Measurements from ENCODE around the gene CACNA1C.

CACNA1C gene

DNA sequence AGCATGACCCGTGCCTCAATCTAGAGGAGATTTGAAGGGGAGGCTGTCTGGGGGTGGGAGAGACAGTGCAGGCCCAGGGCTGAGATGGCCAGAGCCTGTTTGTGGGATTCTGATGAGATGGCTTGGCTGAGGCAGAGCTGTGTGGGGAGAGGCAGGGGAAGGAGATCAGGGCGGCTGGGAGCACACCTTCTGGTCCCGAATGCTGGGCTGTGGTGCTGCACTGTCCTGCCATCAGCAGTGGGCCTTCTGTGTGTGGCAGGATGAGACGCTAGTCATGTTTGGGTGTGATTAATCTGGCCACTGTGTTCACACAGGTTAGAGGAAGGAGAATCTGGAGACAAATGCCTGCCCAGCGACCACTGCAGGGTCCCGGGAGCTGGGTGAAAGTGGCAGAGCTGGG is 300.9 kb downstream of the CACNA1C start:
- TF ChIP-seq, protein P1, sequence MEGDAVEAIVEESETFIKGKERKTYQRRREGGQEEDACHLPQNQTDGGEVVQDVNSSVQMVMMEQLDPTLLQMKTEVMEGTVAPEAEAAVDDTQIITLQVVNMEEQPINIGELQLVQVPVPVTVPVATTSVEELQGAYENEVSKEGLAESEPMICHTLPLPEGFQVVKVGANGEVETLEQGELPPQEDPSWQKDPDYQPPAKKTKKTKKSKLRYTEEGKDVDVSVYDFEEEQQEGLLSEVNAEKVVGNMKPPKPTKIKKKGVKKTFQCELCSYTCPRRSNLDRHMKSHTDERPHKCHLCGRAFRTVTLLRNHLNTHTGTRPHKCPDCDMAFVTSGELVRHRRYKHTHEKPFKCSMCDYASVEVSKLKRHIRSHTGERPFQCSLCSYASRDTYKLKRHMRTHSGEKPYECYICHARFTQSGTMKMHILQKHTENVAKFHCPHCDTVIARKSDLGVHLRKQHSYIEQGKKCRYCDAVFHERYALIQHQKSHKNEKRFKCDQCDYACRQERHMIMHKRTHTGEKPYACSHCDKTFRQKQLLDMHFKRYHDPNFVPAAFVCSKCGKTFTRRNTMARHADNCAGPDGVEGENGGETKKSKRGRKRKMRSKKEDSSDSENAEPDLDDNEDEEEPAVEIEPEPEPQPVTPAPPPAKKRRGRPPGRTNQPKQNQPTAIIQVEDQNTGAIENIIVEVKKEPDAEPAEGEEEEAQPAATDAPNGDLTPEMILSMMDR (IDR thresholded peaks at IDR 0.05; ENCODE audit: low read depth, low read length): no peak
- no peak overlapping the region for H3K4me3 ChIP-seq (ENCODE audit: low read depth, low read length)

DNA sequence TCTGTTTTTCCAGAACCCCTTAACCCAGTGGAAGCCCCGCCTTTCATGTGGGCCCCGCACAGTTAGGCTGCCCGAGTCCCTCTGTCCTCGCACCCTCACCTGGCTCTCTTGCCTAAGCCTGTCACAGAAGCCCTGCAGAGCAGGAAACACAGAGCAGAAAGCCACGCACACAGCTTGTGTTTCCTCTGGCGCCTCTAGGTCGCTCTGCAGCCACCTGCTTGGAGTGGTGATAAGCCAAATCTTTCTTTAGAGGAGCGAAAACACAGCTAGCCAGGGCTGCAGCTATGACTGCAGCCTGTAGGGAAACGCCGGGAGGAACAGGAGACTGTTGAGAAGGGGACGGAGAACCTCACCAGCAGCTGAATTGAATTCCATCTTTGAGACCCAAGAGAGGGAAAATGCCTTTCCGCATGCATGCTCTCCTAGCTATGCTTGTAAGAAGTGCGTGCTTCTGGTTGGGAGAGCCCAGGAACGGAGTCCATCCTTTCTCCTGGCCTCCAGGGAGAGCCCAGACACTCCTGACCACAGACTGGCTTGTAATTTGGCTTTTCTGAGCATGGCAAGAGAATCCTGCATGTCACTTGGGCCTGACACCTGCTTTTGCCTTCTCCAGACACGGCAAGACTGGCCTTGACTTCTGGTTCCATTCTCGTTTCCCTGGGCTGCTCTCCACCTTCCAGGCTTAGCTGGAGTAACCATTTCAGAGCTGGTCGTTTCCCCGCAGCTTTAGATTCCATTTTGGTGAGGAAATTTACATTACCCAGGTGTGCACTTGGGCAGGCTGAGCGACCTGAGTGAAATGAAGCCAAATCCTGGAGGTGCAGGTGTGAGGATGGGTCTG is 301.6 kb downstream of the CACNA1C start:
- no peak overlapping the region for H3K4me3 ChIP-seq (ENCODE audit: low read depth, low read length)

DNA sequence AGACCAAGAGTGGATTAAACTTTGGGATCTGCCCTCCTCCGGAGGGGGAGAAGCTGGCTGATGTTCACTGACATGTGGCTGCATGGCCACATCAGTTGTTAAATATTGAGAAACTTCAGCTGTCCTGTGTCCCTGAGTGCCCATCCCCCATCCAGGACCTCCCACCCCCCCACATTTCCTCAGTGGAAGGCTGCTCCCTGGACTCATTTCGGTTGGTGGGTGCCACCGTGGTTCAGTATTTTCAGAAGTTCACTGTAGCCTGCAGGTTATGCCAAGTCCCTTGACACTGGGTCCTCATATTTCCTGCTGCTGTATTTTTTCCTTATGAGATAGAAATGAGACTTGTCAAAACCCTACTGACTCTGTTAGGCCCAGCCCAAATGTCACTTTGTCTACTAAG is 302.4 kb downstream of the CACNA1C start:
- TF ChIP-seq, protein P1 (IDR thresholded peaks at IDR 0.05; ENCODE audit: low read depth, low read length): no peak
- no peak overlapping the region for H3K4me3 ChIP-seq (ENCODE audit: low read depth, low read length)

More for the DNA sequence above, 301.6 kb downstream of the CACNA1C start:
- TF ChIP-seq, protein P1 (IDR thresholded peaks at IDR 0.05; ENCODE audit: low read depth, low read length): no peak

DNA sequence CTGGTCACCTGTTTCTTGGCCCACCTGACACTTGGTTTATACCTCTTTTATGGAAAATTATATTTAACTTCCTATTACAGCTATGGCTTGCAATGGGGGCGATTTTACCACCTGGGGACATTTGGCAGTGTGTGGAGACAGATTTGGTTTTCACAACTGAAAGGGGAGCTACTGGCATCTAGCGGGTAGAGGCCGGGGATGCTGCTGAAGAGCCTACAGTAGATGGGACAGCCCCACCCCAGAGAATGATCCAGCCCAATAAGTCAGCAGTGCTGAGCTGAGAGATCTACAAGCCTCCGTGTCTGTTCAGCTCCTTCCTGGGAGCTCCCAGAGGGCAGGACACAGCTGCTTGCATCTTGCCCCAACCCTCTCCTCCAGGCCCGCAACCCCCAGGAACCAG is 302.8 kb downstream of the CACNA1C start:
- H3K4me3 ChIP-seq (ENCODE audit: low read depth, low read length): no peak overlapping the region
- TF ChIP-seq, protein P1 (IDR thresholded peaks at IDR 0.05; ENCODE audit: low read depth, low read length): no peak

DNA sequence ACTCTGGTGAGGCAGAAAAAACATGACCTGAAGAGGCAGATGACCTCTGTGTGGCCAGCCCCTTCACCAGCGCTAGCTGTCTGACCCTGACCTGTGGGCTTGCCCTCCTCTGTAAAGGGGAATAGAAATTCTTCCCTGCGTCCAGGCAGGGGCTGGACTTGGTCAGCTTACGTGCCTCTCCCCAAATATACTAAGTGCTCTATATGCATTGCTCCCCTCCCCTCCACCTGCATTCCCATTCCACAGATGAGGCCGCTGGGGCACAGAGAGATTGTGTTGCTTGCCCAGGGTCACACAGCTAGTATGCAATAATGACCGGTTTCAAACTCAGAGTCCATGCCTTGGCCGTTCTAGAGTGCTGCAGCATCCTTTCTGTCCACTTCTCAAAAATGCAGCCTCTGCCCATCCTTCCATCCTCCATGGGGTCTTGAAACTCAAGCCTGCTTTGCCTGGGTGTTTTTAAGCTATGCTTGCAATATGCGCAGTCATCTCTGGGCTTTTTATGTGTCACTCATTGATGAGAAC is 303.9 kb downstream of the CACNA1C start:
- no peak overlapping the region for H3K4me3 ChIP-seq (ENCODE audit: low read depth, low read length)
- TF ChIP-seq, protein P1 (IDR thresholded peaks at IDR 0.05; ENCODE audit: low read depth, low read length): no peak

DNA sequence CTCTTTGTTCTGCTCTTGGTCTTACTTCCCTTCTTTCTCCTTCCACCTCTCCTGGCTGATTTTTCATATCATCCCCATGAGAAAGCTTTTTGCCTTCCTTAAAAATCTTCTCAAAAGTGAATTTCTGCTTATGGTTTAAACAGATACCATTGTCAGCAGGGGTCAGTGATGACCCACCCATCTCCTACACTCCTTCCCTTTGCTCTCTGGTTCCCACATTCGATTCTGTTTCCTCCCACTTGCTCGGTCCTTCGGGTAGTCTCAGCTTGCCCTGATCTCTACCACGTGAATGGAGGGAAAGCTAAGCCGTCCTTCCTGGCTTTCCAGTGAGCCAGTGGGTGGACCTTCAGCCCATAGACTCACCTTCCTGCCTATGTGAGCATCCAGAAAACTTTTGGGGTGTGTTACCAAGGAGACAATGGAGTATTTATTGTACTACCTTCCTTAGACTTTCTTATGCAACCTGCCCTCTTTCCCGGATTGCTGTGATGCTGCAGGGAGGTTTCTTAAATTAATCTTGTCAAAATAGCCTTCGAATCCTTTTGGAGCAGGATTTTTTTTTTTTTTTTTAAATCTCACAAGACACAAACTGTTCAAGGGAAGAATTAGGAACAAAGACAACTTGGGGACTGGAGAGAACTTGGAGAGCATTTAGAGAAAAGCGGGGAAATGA is 306.3 kb downstream of the CACNA1C start:
- no peak overlapping the region for H3K4me3 ChIP-seq (ENCODE audit: low read depth, low read length)
- TF ChIP-seq, protein P1 (IDR thresholded peaks at IDR 0.05; ENCODE audit: low read depth, low read length): no peak

Data from WI38 (cell line).